Fibroblast of skin of left quadriceps (primary cell): Measurements from ENCODE around the gene UPF1.
"Not testable (repeated sequence)": the region's sequence is repeated elsewhere in the genome, so short reads cannot be mapped to it uniquely, and the experiment has no call there.

Source experiments
- DNase-seq, 2 experiments: peaks; one replicate each; pipeline ENCODE4 v3.0.0-alpha.2; 2013; ENCODE audit warnings: low read depth in 2 of 2

The UPF1 gene

DNA sequence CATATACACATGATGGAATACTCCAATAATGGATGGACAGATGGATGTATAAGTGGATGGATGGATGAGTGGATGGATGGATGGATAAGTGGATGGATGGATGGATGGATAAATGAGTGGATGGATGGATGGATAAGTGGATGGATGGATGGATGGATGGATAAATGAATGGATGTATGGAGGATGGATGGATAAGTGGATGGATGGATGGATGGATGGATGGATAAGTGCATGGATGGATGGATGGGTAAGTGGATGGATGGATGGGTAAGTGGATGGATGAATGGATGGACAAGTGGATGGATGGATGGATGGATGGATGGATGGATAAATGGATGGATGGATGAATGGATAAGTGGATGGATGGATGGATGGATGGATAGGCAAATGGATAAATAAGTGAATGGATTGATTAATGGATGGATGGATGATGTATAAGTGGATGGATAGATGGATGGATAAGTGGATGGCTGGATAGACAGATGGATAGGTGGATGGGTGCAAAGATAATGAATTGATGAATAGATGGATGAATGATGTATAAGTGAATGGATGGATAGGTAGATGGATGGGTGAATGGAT, 32.3 kb upstream of the UPF1 start:
- DNase-seq, result no peak

DNA sequence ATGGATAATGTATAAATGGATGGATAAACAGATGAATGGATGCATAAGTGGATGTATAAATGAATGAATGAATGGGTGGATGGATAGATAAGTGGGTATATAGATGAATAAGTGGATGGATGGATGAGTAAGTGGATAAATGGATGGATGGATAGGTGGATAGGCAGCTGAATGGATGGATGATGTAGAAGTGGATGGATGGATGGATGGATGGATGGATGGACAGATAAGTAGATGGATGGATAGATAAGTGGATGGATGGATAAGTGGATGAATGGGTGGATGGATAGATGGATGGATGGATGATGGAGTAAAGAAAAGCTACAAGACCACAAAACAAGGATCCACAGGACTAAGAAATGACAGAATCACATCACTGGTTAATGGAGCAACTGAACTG, 31.7 kb upstream of the UPF1 start:
- DNase-seq, result no peak

DNA sequence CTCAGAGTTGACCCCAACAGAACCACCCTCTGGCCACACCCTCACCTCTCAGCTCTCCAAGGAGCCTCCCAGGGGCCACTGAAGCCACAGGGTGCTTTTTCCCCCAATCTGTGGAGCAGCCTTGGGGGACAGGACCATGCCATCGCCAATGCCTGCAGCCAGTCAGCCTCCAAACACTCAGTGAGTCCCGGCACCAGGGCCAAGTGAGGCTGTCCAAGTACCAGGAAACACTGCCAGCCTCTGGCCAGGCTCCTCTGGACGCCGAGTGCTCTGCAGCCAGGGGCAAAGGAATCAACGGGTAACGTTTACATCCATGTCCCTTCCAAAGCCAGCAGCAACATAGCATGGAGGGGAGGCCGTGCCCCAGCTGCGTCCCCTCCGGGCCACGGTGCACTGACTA, 31.1 kb upstream of the UPF1 start:
- no peak for DNase-seq

DNA sequence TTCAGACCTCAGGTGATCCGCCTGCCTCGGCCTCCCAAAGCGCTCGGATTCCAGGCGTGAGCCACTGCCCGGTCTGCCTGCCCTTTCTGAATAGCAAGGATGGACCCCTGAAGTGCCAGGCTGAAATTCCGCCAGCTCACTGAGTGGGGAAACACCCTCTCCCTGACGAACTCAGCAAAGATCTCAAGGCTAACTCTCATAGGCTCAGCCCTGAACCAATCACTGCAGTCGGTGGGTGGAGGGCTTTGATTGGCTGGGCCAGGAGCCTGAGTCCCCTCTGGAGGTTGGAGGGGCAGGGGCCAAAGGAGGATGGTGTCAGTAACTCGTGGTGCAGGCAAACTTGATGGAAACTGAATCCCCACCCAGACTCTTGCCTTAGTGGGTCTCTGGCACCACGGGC, 29.4 kb upstream of the UPF1 start:
- no peak for DNase-seq

DNA sequence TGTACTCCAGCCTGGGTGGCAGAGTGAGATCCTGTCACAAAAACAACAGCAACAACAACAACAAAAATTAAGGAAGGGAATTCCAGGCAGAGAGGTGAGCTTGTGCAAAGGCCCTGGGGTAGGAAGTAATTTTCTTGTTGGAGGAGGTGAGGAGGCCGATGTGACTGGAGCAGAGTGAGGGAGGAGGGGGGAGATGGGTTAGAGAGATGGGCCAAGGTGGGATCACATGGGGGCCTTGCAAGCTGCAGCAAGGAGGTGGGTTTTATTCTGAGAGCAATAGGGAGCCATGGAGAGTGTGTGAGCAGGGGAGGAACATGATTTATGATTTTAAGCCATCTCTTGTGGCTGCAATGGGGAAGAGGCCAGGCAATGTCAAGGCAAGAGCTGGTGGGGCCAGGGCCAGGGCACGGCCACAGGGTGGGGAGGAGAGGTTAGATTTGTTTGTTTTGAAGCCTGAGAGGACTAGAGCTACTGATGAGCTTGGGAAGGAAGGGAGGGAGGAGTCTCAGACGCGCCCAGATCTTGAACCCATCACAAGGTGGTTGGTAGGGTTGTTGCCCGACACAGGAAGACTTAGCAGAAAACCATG, 28.1 kb upstream of the UPF1 start:
- no peak for DNase-seq

DNA sequence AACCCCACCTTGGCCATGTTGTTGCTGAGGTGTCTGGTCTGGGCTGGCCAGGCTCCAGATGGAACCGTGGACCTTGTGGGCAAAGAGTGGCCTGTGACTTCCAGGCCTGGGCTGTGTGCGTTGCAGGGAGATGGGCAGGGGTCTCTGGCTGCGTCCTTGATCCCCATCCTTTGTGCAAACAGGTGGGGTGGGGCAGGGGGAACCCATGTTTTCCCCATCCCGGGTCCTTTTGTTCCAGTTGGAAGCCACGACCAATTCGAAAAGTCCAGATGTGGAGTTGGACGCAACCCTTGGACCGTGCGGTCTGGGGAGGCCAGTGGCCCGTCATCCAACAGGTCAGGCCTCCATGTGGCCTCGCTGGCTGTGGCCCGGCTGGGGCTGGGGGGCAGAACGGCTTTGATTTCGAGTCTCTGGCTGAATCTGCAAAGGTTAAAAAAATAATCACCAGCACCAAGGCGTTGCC, 27.6 kb upstream of the UPF1 start:
- DNase-seq, result no peak

DNA sequence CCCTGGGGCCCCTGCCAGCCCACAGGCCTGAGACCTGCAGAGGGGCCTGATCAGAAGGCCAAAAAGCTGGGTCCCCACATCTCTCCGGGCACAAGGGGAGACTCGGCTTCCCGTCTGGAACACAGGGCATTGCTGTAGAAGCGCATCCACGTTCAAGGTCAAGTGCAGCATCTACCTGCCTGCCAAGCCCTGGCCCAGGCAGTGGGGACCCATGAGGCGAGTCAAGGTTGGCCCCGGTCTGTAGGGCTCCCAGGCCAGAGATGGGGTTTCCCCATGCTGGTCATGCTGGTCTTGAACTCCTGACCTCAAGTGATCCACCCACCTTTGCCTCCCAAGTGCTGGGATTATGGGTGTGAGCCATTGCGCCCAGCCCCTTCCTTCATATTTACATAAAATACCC, 27.1 kb upstream of the UPF1 start:
- no peak for DNase-seq

DNA sequence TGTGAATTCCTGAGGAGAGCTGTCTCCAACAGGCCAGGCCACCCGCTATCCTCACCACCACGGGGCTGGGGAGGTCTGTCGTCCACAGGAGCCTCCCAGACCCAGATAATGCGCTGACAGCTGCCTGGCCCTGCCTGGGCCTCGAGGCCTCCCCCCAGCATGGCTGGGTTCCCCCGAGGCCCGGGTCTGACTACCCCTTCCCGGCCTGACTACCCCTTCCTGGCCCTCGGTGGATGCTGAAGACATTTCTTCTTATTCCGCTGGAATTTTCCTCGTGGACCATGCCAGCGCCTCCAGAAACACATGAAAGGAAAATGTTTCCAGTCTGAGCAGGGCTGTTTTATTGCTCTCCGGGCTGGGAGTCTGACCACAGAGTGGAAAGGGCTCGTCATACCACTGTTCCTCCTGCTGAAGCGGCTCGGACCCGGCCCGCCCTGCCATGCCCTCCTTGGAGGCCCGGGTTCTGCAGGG, 23.9 kb upstream of the UPF1 start:
- peak in 1 of 2 experiments; percentile 28 for DNase-seq

DNA sequence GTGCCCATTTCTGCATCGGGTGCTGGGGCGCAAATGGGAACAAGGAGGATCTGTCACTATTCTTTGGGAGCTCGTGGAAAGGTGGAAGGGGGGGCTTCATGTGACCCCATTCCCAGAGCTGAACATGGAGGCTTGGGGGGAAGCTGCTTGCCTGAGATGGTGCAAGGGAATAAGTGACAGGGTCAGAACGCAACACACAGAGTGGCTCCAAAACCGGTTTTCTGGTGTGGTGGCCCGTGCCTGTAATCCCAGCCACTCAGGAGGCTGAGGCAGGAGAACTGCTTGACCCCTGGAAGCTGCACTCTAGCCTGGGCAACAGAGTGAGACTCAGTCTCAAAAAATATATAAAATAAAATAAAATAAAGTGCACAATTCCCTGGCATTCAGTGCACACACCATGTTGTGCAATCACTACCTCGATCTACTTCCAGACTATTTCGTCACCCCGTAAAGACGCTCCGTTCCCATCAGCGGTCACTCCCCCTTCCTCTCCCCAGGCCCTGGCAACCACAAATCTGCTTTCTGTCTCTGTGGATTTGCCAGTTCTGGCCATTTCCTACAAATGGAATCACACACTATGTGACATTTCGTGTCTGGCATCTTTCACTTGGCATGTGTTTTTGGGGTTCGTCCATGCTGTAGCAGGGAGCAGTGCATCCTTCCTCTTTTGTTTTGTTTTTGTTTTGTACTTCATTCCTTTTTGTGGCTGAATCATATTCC, 22.4 kb upstream of the UPF1 start:
- DNase-seq, result peak; percentile 38 to 44

DNA sequence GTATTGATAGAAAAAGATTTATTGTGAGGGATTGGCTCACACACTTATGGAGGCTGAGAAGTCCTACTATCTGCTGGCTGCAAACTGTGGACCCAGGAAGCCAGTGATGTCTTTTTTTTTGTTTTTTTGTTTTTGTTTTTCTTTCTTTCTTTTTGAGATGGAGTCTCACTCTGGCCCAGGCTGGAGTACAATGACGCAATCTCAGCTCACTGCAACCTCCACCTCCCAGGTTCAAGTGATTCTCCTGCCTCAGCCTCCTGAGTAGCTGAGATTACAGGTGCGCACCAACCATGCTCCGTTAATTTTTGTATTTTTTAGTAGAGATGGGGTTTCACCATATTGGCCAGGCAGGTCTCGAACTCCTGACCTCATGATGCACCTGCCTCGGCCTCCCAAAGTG, 20.1 kb upstream of the UPF1 start:
- DNase-seq, result not testable (repeated sequence)

DNA sequence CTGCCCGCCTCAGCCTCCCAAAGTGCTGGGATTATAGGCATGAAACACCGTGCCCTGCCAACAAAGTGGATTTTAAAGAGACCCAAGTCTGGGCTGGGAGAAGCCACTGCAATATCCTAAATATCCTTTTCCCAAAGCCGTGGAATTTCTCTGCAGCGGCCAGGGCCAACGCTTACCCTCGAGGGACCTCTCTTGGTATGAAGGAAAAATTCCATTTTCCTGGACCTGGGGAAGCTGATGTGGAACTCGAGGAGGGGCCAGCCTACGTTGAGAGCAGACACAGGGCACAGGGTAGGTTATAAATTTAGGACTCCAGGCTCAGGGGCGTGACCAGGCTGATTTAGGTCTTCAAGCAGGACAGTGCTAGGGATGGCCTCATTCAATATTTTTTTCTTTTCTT, 17.7 kb upstream of the UPF1 start:
- peak; percentile 20 to 25 for DNase-seq

DNA sequence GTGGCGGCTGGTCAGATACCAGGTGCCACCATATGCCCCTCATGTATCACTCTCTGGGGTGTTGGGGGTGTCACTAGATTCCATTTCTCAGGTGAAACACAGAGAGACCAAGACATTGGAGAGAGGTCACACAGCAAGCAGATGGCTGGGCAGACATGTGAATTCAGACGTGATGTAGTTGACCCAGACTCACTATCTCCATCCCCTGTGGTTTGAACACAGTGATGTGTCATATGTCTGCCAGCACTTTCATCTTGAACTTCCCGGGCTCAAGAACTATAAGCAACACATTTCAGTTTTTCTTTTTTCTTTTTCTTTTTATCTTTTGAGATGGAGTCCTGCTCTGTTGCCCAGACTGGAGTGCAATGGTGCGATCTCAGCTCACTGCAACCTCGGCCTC, 16.1 kb upstream of the UPF1 start:
- DNase-seq, result no peak

DNA sequence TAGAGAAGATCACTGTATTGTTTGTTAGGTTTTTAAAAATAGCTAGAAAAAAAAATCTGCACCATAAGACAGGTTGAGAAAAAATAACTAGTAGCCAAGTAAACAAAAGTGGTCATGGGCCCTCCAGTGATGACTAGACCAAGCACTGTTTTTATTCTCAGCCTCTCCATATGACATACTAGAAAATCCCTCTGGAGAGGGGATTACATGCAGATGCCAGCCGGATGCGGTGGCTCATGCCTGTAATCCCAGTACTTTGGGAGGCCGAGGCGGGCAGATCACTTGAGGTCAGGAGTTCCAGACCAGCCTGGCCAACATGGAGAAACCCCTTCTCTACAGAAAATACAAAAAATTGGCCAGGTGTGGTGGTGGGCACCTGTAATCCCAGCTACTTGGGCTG, 15.1 kb upstream of the UPF1 start:
- DNase-seq, result not testable (repeated sequence)

DNA sequence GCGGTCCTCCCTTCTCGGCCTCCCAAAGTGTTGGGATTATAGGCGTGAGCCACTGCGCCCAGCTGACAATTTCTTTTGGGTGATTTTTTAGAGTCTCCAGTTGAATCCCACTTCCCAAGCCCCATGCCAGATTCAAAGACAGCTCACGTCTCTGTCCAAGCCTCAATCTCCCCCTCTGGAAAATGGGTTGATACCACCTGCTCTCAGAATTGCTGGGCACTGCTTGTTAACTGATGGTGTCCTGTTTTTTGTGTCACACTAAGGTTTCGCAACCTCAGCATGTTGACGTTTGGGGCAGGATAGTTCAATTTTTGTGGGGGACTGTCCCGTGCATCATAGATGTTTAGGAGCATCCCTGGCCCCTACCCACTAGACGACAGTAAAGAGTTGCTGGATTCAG, 14.2 kb upstream of the UPF1 start:
- DNase-seq, result no peak

DNA sequence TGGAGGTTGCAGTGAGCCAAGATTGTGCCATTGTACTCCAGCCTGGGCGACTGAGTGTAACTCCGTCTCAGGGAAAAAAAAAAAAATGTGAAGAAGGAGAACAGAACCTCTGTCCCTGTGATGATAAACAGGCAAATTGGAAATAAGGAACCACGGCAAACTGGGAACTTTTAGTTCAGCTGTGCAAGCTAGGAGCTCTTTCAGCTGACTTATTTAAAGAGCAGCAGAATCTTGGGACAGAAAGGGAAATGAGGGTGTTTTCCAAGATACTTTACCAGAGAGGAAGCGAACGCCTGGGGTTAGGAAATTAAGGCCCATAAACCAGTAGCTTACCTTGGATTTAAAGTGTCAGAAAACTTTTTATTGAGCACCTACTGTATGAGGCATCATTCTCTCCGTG, 3.0 kb upstream of the UPF1 start:
- DNase-seq, result no peak

DNA sequence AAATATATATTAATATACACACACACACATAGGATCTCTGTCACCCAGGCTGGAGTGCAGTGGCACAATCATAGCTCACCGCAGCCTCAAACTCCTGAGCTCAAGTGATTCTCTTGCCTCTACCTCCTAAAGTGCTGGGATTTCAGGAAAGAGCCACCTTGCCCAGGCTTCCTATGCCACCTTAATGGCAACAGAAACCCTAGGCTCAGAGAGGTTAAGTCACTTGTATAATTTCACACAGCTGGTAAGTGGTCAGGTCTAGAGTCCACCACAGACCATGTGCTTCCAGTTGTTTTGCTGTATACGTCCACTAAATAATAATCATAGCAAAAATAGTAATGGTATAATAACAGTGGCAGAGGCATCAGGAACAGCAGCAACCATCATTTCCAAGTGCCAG, 1.3 kb upstream of the UPF1 start:
- DNase-seq, result no peak

DNA sequence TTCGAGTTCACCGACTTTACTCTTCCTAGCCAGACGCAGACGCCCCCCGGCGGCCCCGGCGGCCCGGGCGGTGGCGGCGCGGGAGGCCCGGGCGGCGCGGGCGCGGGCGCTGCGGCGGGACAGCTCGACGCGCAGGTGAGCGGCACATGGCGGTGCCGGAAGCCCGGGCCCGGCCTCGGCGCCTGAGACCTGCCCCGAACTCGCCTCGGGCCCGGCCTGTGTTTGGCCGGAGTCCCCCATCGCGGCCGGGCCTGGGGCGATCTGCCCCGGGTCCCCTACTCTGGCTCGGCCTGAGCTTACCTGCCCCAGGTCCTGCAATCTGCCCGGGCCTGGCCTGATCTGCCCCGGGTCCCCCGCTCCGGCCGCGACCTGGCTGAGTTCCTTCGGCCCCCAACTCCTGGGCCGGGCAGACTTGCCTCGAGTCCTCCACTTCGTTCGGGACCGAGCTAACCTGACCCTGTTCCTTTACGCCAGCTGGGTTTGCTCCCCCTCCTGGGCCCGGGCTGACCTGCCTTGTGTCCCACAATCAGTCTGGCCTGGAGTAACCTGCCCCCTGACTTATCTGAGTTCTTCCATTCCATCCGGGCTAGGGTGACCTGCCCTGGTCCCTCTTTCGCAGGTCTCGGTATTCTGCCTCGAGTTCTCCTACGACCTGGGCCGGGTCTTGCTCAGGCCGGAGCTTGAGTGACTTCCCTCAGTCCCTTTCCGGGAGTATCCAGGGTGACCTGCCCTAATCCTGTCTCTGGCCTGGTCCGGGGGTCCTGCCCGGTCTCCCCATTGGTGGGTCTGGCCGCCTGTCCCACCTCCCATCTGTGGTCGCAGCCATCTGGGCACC, 764 bp downstream of the UPF1 start:
- DNase-seq, result no peak

DNA sequence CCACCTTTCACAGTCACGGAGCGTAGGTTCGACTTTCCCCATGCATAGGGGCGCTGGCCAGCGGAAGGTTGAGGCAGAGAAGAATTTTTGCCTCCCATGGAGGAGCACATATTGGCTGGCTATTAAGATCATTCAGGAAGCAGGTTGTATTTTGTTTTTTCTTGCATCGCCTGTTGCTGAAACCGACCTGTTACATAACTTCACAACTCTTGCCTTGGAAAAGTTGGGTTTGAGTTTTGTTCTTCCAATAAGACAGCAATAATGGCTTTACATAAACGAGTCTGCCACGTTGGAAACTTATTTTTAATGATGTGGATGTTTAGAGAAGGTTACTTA, 1.4 kb downstream of the UPF1 start:
- no peak for DNase-seq

DNA sequence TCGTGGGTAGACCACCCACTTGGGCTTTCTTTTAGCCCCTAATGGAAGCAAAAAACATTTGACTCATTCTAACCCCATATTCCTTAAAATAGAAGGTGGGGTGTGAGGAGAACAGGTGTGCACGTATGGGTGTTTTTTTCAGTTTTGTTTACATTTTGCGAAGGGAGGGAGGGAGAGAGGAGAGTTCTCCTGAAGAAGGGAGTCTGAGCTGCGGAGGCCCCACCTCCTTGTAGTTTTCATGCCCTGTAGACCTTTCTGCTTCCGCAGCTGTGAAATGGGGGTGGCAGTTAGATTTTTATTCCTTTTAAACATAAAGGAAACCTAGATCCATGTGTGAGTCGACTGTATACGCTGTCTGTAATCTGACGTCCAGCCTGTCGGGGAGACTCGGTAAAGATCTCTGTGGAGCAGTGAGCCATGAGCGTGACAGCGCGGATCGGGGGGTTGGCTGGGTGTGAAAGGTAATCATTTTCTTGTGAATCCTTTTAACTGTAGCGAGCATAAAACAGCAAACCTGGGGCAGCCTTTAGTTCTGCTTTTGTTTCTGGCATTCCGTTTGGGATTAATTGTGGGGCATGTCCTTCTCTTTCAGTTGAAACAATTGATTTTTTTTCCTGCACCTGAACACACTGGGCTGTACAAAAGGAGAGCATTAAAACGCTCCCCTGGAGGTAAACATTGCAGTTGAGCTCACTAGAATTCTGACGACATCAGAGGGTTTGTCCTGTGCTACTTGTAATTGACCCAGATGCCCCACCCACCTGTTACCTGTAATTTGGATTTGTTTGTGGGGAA, 2.3 kb downstream of the UPF1 start:
- DNase-seq, result no peak

DNA sequence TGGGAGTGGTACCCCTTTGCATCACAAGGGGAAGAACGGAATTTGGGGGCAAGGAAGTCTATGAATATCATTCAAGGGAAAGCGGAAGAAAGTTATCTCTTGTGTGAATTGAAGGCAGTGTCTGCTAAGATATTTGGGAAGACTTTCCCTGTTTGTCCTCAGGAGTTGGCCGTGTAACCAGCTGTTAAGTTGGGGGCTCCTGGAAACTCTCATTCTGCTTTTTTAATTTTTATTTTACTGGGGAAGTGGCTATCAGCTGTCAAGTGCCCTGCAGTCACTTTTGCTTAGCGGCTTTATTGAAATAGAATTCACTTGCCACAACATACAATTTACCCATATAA, 2.9 kb downstream of the UPF1 start:
- no peak for DNase-seq

DNA sequence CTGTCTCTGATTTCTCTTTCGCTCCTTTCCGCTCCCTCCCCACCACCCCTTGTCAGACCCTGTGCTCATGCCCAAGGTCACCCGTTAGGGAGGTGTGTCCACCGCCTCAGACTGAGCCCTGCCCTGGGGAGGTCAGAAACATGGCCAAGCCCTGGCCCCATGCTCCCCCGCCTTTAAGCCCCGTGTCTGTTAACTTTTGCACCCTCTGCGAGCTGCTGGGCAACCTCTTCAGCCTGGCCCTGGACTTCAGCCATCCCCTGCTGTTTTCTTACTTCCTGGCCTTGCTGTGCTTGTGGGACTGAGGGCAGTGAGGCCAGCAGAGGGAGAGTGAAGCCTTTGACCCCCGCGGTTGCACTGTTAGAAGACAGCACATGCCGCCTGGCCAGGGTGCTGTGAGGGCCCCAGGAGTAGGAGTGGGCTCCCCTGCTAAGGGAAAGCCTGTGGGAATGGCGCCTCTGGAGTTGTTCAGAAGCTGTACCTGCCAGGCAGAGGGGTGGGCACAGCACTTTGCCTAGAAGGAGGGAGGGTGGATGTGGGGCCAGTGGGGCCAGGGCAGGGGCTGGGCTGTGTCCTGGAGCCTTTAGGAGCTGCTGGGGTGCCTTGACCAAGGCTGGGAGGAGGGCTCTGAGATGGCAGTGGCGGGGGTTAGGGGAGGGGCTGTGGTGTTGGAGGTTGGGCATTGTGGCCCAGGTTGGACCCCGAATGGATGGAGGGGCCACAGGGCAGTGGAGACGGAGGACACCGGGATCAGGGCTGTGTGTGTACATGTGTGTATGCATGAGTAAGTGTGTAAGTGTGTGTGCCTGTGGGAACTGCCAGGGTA, 7.9 kb downstream of the UPF1 start:
- DNase-seq, result no peak
